GM21423 (cell line): ENCODE data around the gene C1QTNF6.
A peak's percentile ranks its signal among the peaks of the same experiment; 100 is the strongest.

Experiments
- ATAC-seq: cut with Tn5 transposase; IDR thresholded peaks from one replicate; pipeline ENCODE4 v1.9.1; 2021; ENCODE audit warnings: mild to moderate bottlenecking, moderate library complexity; ENCODE audit not compliant: unreplicated experiment

The C1QTNF6 gene

DNA sequence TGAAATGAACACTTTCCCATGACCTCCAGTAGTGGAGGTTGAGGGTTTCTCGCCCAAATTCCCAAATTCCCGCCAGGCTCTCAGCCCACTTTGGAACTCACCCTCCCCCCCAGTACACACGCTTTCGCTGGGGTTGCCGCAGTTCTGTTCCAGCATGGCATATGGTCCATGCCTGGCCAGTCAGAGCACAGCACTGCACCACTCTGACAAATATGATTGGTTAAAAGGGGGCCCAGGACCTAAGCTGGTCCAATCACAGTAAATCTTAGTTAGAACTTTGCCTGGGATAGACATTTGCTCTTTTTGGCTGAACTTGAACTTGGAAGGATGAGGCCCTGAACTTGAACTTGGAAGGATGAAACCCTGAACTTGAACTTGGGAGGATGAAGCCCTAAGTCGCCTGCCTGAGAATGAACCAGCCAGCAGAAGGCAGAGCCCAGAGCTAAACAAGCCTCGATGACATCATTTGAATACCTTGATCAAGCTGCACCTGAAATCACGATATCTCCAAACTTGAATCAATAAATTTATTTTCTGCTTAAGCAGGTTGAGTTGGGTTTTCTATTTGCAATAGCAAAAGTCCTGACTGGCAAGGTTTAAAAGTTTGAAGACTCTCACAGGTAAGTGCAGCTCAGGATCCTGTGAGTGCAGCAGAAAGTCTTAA lies 36.8 kb upstream of the C1QTNF6 start:
- no peak for ATAC-seq

DNA sequence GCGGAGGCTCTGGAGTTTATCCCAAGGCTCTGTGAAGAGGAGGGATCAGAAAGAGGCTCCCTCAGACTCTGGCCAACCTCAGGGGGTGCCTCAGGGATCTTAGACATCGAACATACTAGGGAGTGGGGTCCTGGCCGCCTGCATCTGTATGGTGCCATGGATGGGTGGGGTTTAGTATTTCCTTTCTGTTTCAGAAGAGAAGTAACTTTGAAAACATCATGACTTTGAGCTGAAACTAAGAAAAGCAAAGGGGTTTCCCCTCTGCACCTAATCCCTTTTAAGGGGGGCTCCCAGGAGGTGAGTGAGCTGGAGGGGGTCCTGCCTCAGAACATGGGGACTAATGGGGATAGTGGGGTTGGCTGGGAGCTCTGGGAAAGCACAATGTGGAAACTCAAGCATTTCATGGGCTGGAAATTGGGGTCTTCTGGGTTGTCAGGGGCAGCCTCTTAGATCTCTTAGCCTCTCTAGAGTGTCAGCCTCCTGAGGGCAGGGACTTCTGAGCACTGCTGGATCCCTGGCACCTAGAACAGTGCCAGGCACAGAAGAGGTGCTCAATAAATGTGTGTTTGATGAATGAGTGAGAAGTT lies 36.0 kb upstream of the C1QTNF6 start:
- ATAC-seq = no peak

- ATAC-seq = no peak
These were observed 34.5 kb upstream of the C1QTNF6 start for GRCh38 chr22:37222440-37222971.

DNA sequence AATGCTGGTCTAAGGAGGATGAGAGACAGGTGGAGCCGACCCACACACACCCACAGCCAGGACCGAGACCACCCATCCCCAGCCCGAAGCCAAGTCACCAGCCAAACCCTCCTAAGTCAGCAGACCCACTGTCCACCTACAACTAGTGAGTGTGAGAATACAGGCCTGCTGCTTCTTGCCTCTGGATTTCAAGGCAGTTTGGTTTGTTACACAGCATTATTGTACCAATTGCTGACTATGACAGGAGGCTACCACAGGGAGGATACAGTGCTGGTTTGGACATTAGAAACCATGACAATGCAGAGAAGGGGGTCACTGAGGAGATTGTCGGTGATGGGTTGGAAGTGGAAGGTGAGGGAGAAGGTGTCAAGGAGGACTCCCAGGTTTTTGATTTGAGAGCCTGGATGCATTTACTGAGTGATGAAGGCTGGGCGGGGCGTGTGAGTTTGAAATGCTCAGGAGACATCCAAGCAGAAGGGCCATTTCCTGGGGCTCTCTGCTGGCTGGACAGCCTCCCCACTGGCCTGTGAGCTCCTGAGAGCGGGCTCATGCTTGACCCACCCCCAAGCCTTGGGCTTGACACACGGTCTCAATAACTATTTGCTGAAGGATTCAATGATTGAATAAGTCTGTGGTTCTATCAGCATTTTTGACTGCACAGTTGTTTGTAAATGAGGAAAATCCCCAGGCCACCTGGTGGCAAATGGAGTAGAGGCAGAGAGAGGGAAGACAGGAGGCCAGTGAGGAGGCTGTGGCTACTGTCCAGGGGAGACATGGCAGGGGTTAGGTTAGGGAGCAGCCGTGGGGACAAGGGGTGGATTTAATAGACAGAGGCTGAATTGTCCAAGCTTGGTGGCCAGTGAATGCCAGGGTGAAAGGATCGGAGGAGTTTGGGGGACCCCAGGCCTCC lies 33.6 kb upstream of the C1QTNF6 start:
- ATAC-seq = no peak

DNA sequence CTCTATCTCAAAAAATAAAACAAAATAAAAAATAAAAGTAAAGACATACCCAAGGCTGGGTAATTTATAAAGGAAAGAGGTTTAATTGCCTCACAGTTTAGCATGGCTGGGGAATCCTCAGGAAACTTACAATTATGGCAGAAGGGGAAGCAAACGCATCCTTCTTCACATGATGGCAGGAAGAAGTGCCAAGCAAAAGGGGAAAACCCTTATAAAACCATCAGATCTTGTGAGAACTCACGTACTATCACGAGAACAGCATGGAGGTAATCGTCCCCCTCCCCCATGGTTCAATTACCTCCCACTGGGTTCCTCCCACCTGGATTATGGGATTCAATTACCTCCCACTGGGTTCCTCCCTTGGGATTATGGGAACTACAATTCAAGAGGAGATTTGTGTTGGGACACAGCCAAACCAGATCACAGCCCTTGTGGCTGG lies 32.5 kb upstream of the C1QTNF6 start:
- ATAC-seq = no peak

DNA sequence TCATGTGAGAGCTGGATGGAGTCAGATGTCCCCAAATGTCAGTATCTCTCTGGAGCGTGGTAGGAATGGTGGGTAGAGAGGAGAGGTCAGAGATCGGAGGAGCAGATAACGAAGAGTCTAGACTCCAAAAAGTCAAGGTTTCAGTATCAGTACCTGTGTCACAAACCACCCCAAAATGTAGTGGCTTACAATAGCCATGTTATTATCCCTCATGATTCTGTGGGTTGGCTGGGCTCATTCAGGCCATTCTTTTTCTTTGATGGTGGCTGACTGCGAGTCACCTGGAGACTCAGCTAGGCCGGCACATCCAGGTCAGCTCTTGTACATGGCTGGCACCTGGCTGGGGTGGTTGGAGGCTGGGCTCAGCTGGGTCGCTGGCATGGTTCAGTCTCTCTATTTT lies 31.5 kb upstream of the C1QTNF6 start:
- ATAC-seq = peak; percentile 3

DNA sequence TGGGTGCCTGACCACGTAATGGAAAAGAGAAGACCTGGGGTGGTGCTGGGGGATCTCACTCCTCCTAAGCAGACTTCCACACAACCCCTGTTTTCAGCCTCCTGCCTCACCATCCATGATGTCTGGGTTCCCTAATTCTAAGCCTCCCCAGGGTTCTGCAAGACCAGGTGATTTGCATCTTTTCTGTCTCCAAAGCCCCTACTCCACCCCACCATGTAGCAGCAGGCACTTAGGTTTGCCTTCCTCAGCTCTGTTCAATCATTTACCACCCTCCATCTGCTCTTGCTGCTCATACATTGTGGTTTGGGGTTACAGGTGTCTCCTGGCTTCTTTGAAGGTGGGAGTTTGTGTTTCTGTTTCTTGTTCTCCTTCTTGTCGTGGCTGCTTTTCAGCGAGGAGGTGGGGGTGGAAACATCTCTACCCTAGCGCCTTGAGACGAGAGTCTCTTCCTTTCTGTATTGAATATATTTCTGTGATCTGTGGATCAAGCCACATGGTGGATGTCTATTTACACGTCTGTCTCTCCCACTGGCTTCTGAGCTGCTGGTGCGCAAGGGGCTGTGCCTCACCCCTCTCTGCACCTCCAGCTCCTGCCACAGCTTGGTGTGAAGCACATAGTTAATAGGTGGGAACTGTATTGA lies 30.8 kb upstream of the C1QTNF6 start:
- peak; percentile 77 for ATAC-seq

- no peak for ATAC-seq
These were observed 30.3 kb upstream of the C1QTNF6 start for GRCh38 chr22:37218399-37218770.

- no peak for ATAC-seq
These were observed 27.8 kb upstream of the C1QTNF6 start for GRCh38 chr22:37215890-37216289.

GRCh38 chr22:37214731-37215030 lies 26.6 kb upstream of the C1QTNF6 start:
- no peak for ATAC-seq

DNA sequence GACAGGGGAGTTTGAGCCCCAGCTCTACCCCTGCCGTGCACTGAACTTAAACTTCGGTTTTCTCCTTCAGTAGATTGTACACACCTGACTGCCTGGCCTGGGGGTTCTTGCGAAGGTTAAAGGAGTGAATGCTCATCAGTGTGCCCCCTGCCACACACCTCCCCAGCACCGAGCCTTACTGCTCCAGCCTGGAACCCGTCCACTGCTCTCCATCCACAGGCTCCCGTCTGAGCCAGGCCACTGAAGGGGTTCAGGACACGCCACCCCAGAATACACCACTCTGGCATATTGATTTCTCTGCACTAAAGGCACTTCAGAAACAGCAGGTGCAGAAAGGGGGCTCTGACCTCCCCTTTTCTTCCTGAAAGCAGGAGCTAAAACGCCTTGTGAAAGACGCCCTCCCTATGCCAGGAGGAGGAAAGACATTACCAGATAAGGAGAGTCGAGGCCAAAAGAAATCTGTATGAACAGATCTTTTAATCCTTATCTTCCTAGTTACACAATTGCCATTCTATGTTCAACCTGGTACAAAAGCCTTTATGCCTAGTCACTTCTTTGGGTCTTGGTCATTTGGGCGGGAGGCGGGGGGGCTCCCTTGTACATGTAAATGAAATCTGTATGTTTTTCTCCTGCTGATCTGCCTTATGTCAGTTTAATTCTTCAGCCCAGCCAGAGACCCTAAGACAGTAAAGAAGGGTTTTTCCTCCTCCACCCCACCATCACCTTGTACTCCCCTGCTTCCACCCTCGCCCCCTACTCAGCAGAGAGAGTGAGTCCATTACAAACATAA lies 26.1 kb upstream of the C1QTNF6 start:
- no peak for ATAC-seq

DNA sequence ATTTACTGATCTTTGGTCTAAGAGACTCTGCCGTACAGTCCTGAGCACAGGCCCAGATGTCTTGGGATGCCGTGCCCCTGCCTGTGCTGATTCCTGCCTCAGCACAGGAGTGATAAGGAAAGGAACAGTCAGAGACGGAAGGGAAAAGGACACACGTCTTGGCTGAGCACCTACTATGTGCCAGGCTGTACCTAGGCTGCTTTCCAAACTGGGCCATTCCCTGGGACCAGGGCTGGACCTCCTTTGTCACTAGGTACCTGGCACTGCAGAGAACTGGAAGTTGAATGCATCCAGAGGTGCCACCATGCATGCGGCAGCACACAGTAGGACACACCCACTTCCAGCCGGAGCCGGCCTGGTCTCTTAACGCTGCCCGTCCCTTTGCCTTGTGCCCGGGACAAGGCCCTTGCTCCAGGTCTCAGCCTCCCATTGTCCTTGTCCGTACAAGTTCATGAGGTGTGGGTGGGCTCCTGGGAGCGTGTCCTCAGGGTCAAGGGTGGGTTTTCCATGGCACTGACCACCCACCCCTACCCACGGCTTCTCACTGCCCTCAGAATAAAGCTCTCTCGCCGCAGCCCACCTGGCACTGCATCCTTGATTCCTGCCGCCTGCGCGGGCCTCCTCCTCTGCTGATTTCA lies 25.3 kb upstream of the C1QTNF6 start:
- no peak for ATAC-seq

GRCh38 chr22:37212174-37212906 lies 24.3 kb upstream of the C1QTNF6 start, which contains the start of gene SSTR3:
TSS of gene SSTR3 (minus strand) at chr22:37212477. CDS start at chr22:37207803, 4,674 bp downstream.
- no peak for ATAC-seq

DNA sequence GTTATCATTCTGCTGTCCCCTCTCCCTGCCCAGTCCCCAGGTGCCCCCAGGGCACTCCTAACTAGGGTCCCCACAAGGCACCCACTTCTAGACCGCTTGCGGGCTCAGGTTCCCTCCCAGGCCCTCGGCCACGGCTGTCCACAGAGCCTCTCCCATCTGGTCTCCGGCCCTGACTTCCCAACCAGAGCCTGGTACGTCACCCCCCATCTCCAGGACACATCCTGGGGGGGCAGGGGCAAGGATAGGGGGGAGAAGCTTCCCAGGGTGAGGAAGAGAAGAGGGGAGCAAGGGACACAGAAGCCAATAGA lies 23.8 kb upstream of the C1QTNF6 start:
- ATAC-seq = no peak

DNA sequence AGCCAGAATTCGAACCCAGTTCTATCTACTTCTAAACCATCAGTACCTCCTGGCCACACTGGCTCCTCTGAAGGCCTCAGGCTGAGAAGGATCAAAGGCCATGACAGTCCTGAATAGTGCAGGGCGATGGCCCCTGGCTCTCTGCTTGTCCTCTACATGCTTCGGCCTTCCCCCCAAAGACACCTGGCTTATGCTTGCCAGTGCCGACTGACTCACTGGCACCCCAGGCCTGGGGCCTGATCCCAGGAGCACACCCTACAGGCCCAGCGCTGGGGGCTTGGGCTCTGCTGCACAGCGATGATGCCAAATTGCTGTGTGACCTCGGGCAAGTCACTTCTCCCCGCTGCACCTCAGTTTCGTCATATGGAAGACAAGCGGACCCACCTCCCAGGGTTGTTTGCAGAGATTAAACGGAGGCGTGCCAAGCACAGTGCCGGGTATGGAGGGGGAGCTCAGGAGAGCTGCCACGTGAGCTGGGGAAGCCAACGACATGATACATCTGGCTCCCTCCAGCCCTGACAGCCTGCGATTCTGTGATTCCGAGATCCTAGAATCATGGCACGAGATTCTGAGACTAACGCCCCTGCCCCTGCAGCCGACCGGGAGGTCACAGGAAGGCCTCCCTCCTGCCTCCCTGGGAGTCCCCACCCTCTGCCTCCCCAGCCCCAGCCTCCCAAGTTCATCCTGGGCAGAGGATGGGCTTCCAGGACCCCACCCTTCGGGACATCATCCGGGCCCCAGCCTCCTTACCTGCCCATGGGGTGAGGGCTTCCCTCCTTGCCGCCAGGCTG lies 23.2 kb upstream of the C1QTNF6 start:
- no peak for ATAC-seq

DNA sequence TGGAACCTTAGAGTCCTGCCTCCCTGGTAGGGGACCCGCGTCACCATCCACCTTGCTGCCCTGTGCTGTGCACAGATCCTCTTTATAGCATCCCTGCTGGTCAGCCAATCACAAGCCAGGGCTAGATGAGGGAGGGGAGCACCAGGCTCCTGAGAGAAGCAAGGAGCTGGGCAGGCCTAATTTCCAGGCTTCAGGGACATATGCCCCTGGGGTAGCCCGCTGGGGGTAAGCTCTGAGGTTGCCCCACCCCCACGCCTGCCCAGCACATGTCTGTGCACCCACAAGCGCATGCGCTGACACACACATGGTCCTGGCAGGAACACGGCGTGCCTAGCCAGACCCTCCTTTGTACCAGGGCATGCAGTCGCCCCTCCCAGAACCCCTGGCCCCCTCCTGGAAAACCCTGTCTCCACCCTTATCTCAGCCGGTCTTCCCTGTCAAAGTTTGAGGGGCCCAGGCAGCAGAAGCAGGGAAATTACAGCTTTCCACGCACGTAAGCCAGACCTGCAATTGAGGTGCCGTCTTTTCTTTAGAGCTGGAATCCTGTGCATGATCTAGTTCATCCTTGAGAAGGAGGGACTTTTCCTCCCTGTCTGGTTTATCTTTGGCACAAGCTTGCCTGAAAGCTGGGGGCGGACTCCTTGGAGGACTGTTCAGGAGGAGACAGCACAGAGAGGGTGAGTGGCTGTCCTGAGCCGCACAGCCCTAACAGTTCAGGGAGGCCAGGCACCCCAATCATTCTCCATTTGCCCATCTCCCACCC lies 22.2 kb upstream of the C1QTNF6 start:
- no peak for ATAC-seq

DNA sequence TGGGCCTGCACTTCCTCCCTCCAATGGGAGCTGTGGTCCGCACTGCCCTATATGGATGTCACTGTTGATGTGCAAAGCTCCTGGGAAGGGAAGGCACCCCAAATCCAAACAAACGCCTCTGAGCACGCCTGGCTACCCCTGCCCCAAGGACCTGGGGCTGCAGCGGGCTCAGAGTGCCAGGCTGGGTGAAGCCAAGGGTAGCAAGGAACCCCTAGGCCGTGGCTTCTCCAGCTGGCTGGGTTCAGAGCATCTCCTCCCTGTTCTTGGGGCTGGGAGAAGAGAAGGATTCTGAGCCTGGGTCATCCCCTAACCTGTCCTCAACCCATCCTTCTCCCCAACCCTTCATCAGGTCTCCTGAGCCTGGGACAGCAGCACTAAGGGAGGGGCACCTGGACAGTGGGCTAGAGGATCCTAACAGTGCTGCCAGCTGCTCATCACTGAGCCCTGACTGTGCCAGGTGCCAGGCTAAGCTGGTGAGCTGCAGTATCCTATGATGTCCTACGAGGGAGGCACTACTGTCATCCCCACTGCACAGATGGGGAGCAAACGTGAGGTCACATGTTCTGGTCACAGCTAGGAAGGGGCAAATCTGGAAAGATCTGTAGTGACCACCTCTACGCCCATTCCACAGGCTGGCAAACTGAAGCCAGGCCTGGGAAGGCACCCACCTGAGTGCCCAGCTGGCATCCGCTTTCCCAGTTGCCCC lies 21.2 kb upstream of the C1QTNF6 start:
- no peak for ATAC-seq
